Kidney (tissue), 14 donors: Measurements from ENCODE around the gene PLA2G4A. TPM values are rescaled to one million over a fixed set of nuclear protein-coding genes. Genes with fewer than 3 reads are reported as not detected.

Source experiments
- DNase-seq, 5 donors: peaks; one replicate each; pipeline ENCODE4 v3.0.0-alpha.2; 2013 to 2020
- FAIRE-seq: peaks from 2 replicates; lab custom pipeline; 2012; peaks lifted over from hg19 to GRCh38; lab: Jason Lieb, UNC
- H3K27ac ChIP-seq, 2 donors: one replicate each; pipeline ENCODE4 v1.7.0; 2013; ENCODE audit warnings: low read depth in 2 of 2, low read length in 2 of 2, inconsistent platforms in 1 of 2
- H3K27me3 ChIP-seq: one replicate; pipeline ENCODE4 v1.7.1; 2013; ENCODE audit warnings: low read length, inconsistent platforms; ENCODE audit not compliant: control insufficient read depth, insufficient read depth
- H3K36me3 ChIP-seq, 3 donors: one replicate each; pipeline versions ENCODE4 v1.7.0 to v1.7.1; 2013; ENCODE audit warnings: low read length in 3 of 3, control low read depth in 1 of 3, inconsistent platforms in 1 of 3; ENCODE audit not compliant: insufficient read depth in 3 of 3, control insufficient read depth in 2 of 3
- H3K4me1 ChIP-seq, 3 donors: one replicate each; pipeline versions ENCODE4 v1.7.0 to v1.7.1; 2013; ENCODE audit warnings: low read length in 3 of 3, inconsistent platforms in 1 of 3, low read depth in 1 of 3; ENCODE audit not compliant: control insufficient read depth in 2 of 3, insufficient read depth in 2 of 3
- H3K4me3 ChIP-seq, 3 donors: one replicate each; pipeline versions ENCODE4 v1.7.0 to v1.8.1; 2013; ENCODE audit warnings: low read length in 3 of 3, control low read depth in 1 of 3, inconsistent platforms in 1 of 3
- H3K9ac ChIP-seq, 3 donors: one replicate each; pipeline versions ENCODE4 v1.7.0 to v1.7.1; 2013; ENCODE audit warnings: low read length in 3 of 3, control low read depth in 1 of 3, inconsistent platforms in 1 of 3
- H3K9me3 ChIP-seq, 3 donors: one replicate each; pipeline versions ENCODE4 v1.7.0 to v1.7.1; 2013; ENCODE audit warnings: low read length in 3 of 3, control low read depth in 1 of 3, inconsistent platforms in 1 of 3; ENCODE audit not compliant: control insufficient read depth in 2 of 3, insufficient read depth in 1 of 3
- intact Hi-C: fragments of 100-400 bp; cut with DNase I; formaldehyde crosslinking; loops from one replicate; pipeline ENCODE4 v1.11.1; 2022
- polyA plus RNA-seq: library from polyadenylated mRNA; stranded (reverse); fragments of 350-450 nt; fragmentation: Illumina TruSeq; extraction: RNeasy Lipid Tissue Mini Kit (QIAGEN cat#74804); gene quantifications from one replicate; pipeline ENCODE4 v1.2.3, GENCODE V29; 2014; ENCODE audit warnings: low read depth, low replicate concordance; ENCODE audit not compliant: insufficient read depth
- total RNA-seq: library from RNA; stranded (reverse); fragmentation: NEBNext Ultra II Directional; extraction: Animal tissue kit (Norgen Biotek cat#: 25700); gene quantifications from one replicate; pipeline ENCODE4 v1.2.1, GENCODE V29; 2021
- TF ChIP-seq, protein P1 (sequence below): IDR thresholded peaks from 3 replicates; pipeline ENCODE4 v1.5.1; 2012; ENCODE audit warnings: mild to moderate bottlenecking, moderate library complexity, borderline replicate concordance; ENCODE audit not compliant: insufficient read depth; ENCODE audit errors: extremely low read depth
- donor health status: control.
- donor health status: control.
- donor health status: control.
- donor health status: control.
- donor health status: control.
- donor health status: DM: yes; HTN: yes; CAD: no.
- donor health status: Normal renal cell carcinoma (clear cell type).

PLA2G4A gene
- total and polyA plus RNA-seq, 2 donors from 2014 or later: 3.4 to 8.4 TPM

DNA sequence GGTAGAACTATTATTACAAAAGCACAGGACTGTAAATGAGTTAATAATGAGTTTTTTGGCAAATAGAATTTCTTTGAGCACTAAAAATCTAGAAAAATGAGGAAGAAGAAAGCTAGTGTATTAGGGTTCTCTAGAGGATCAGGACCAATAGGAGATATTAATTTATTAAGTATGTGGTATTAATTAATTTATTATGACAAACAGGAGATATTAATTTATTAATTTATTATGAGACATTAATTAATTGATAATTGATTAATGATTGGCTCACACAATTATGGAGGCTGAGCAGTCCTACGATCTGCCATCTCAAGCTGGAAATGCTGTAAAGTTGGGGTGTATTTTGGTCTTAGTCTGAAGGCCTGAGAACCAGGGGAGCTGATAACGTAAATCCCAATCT, 31.2 kb downstream of the PLA2G4A start:
- H3K9me3 ChIP-seq: no peaks in the 10 kb centered on the region
- no peak overlapping the region for H3K9ac ChIP-seq
- H3K4me3 ChIP-seq: no peak overlapping the region
- TF ChIP-seq, protein P1, sequence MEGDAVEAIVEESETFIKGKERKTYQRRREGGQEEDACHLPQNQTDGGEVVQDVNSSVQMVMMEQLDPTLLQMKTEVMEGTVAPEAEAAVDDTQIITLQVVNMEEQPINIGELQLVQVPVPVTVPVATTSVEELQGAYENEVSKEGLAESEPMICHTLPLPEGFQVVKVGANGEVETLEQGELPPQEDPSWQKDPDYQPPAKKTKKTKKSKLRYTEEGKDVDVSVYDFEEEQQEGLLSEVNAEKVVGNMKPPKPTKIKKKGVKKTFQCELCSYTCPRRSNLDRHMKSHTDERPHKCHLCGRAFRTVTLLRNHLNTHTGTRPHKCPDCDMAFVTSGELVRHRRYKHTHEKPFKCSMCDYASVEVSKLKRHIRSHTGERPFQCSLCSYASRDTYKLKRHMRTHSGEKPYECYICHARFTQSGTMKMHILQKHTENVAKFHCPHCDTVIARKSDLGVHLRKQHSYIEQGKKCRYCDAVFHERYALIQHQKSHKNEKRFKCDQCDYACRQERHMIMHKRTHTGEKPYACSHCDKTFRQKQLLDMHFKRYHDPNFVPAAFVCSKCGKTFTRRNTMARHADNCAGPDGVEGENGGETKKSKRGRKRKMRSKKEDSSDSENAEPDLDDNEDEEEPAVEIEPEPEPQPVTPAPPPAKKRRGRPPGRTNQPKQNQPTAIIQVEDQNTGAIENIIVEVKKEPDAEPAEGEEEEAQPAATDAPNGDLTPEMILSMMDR: no peak
- no peak overlapping the region for H3K27ac ChIP-seq
- H3K27me3 ChIP-seq: no peaks in the 10 kb centered on the region
- DNase-seq: no peak
- peak; percentile 37 for FAIRE-seq
- H3K36me3 ChIP-seq: no peaks in the 10 kb centered on the region
- H3K4me1 ChIP-seq: no peaks in the 10 kb centered on the region
- intact Hi-C loops: no loop called here

DNA sequence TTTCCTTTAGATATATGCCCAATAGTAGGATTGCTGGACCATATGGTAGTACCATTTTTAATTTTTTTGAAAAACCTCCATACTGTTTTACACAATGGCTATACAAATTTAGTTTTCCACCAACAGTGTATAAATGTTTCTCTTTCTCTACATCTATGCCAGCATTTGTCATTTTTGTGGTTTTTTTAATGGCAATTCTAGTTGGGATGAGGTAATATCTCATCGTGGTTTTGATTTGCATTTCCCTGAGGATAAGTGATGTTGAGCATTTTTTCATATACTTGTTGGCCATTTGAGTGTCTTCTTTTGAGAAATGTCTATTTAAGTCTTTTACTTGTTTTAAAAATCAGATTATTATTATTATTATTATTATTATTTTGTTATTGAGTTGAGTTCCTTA, 35.5 kb downstream of the PLA2G4A start:
- H3K4me1 ChIP-seq: no peaks in the 10 kb centered on the region
- intact Hi-C loops: no loop called here
- no peak overlapping the region for H3K9ac ChIP-seq
- no peak for DNase-seq
- TF ChIP-seq, protein P1: no peak
- H3K4me3 ChIP-seq: no peak overlapping the region
- H3K27me3 ChIP-seq: no peaks in the 10 kb centered on the region
- H3K36me3 ChIP-seq: no peaks in the 10 kb centered on the region
- FAIRE-seq: no peak
- H3K9me3 ChIP-seq: no peaks in the 10 kb centered on the region
- H3K27ac ChIP-seq: no peak overlapping the region

DNA sequence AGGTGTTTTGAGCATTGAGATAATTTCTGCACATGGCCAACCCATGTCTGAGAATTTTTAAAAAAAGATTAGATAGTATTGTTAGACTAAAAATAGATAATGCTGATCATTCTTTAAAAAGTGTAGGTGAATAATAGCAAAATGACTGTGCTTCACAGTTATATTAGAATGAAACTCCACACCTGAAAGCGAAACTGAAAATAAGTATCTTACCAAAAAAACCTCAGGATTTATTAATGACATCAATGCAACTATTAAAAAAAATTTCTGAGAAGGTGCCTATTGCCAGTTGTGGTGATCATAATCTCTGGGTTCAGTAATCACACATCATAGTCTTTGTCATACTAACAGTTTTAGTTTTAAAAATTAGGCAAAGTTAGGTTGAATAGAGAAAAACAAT, 36.5 kb downstream of the PLA2G4A start:
- no peaks in the 10 kb centered on the region for H3K9me3 ChIP-seq
- H3K36me3 ChIP-seq: no peaks in the 10 kb centered on the region
- TF ChIP-seq, protein P1: no peak
- H3K4me3 ChIP-seq: no peak overlapping the region
- no peaks in the 10 kb centered on the region for H3K27me3 ChIP-seq
- FAIRE-seq (no peak), DNase-seq (no peak)
- no peak overlapping the region for H3K9ac ChIP-seq
- intact Hi-C loops: no loop called here
- no peaks in the 10 kb centered on the region for H3K4me1 ChIP-seq
- H3K27ac ChIP-seq: no peak overlapping the region

- intact Hi-C loops: no loop called here
- Histone ChIP-seq H3K9me3 (no peaks in the 10 kb centered on the region), H3K4me1 (no peaks in the 10 kb centered on the region), H3K9ac (no peak overlapping the region), H3K4me3 (no peak overlapping the region), H3K27me3 (no peaks in the 10 kb centered on the region), H3K36me3 (no peaks in the 10 kb centered on the region), H3K27ac (no peak overlapping the region)
- TF ChIP-seq, protein P1: no peak
- DNase-seq (no peak), FAIRE-seq (no peak)
Observed at GRCh38 chr1:186865857-186866256, 37.1 kb downstream of the PLA2G4A start.
